HG02870 (cell line): ENCODE results near the gene POMGNT1.

Experiments
- ATAC-seq: cut with Tn5 transposase; IDR thresholded peaks from one replicate; pipeline ENCODE4 v1.9.1; 2021; ENCODE audit warnings: mild to moderate bottlenecking, moderate library complexity; ENCODE audit not compliant: unreplicated experiment

Gene POMGNT1

GRCh38 chr1:46211051-46211450 lies 12.8 kb upstream of the POMGNT1 start:
- no peak for ATAC-seq

- no peak for ATAC-seq
Observed at GRCh38 chr1:46210561-46210960, 12.3 kb upstream of the POMGNT1 start.

GRCh38 chr1:46206399-46206798 lies 8.2 kb upstream of the POMGNT1 start:
- no peak for ATAC-seq

GRCh38 chr1:46205791-46206190 lies 7.6 kb upstream of the POMGNT1 start:
- no peak for ATAC-seq

- ATAC-seq = no peak
Observed at GRCh38 chr1:46205141-46205540, 6.9 kb upstream of the POMGNT1 start.

- no peak for ATAC-seq
Observed at GRCh38 chr1:46204406-46204742, 6.1 kb upstream of the POMGNT1 start.

- no peak for ATAC-seq
Observed at GRCh38 chr1:46203738-46204405, 5.6 kb upstream of the POMGNT1 start.

GRCh38 chr1:46199233-46199749 lies 1.1 kb upstream of the POMGNT1 start:
- ATAC-seq = no peak

GRCh38 chr1:46197560-46197963 lies 672 bp downstream of the POMGNT1 start:
- ATAC-seq = no peak

- no peak for ATAC-seq
Observed at GRCh38 chr1:46196609-46197008, 1.6 kb downstream of the POMGNT1 start.

- ATAC-seq = no peak
Observed at GRCh38 chr1:46194641-46195193, 3.5 kb downstream of the POMGNT1 start.

- no peak for ATAC-seq
Observed at GRCh38 chr1:46193984-46194570, 4.2 kb downstream of the POMGNT1 start.

GRCh38 chr1:46193285-46193684 lies 4.9 kb downstream of the POMGNT1 start:
- ATAC-seq = no peak

- ATAC-seq = no peak
Observed at GRCh38 chr1:46192171-46192570, 6.1 kb downstream of the POMGNT1 start.

- no peak for ATAC-seq
Observed at GRCh38 chr1:46191033-46191701, 7.1 kb downstream of the POMGNT1 start.

- no peak for ATAC-seq
Observed at GRCh38 chr1:46190539-46190938, 7.7 kb downstream of the POMGNT1 start.

GRCh38 chr1:46188295-46189030 lies 9.8 kb downstream of the POMGNT1 start:
- ATAC-seq = no peak

- ATAC-seq = no peak
Observed at GRCh38 chr1:46187106-46187869, 10.9 kb downstream of the POMGNT1 start.

- no peak for ATAC-seq
Observed at GRCh38 chr1:46186076-46186475, 12.2 kb downstream of the POMGNT1 start.

GRCh38 chr1:46184920-46185658 lies 13.1 kb downstream of the POMGNT1 start:
- ATAC-seq = no peak
